Lung (tissue), 12 donors: ENCODE data around the gene ZCCHC9. TPM values are rescaled to one million over a fixed set of nuclear protein-coding genes. Genes with fewer than 3 reads are reported as not detected.
"Not testable (repeated sequence)": the region's sequence is repeated elsewhere in the genome, so short reads cannot be mapped to it uniquely, and the experiment has no call there.

ENCODE experiments used
- ATAC-seq: fragments of 200-7000 bp; cut with Tn5 transposase; one replicate; pipeline ENCODE4 v1.9.1; 2020; ENCODE audit warnings: moderate number of reproducible peaks; ENCODE audit not compliant: insufficient read depth, low FRiP score
- DNase-seq, 3 donors: peaks; one replicate each; pipeline ENCODE4 v3.0.0-alpha.2; 2013 to 2017
- H3K27ac ChIP-seq, 2 donors: one replicate each; pipeline ENCODE4 v1.5.1; 2013; ENCODE audit warnings: mild to moderate bottlenecking in 2 of 2, moderate library complexity in 2 of 2, control low read depth in 1 of 2, inconsistent platforms in 1 of 2, low read depth in 1 of 2, low read length in 1 of 2
- H3K27me3 ChIP-seq, 3 donors: one replicate each; pipeline ENCODE4 v1.5.1; 2013; ENCODE audit warnings: low read length in 2 of 3; ENCODE audit not compliant: control insufficient read depth in 3 of 3, insufficient read depth in 3 of 3
- H3K36me3 ChIP-seq, 4 donors: one replicate each; pipeline ENCODE4 v1.5.1; 2013; ENCODE audit warnings: low read length in 4 of 4, mild to moderate bottlenecking in 1 of 4, moderate library complexity in 1 of 4; ENCODE audit not compliant: control insufficient read depth in 4 of 4, insufficient read depth in 4 of 4
- H3K4me1 ChIP-seq, 5 donors: one replicate each; pipeline ENCODE4 v1.5.1; 2013; ENCODE audit warnings: low read length in 5 of 5, mild to moderate bottlenecking in 2 of 5, moderate library complexity in 1 of 5; ENCODE audit not compliant: control insufficient read depth in 5 of 5, insufficient read depth in 5 of 5
- H3K4me3 ChIP-seq: one replicate; pipeline ENCODE4 v1.5.1; 2013; ENCODE audit warnings: mild to moderate bottlenecking, control low read depth, moderate library complexity
- H3K9ac ChIP-seq, 2 donors: one replicate each; pipeline ENCODE4 v1.5.1; 2013; ENCODE audit warnings: low read length in 2 of 2, control low read depth in 1 of 2; ENCODE audit not compliant: insufficient read depth in 1 of 2
- H3K9me3 ChIP-seq, 4 donors: one replicate each; pipeline ENCODE4 v1.5.1; 2013; ENCODE audit warnings: low read length in 3 of 4, mild to moderate bottlenecking in 1 of 4, moderate library complexity in 1 of 4; ENCODE audit not compliant: control insufficient read depth in 4 of 4, insufficient read depth in 3 of 4
- WGBS, 2 donors: extraction: QIAGEN DNeasy Blood & Tissue Kit; methylation state at CpG; one replicate each; pipeline ENCODE4 v1.1.7; 2013; 5-methylcytosine and 5-hydroxymethylcytosine counted together
- polyA plus RNA-seq, 2 donors: library from polyadenylated mRNA; stranded (reverse); fragments of 200-250 nt; gene quantifications; one replicate each; pipeline ENCODE4 v1.2.1, GENCODE V29; 2013
- total RNA-seq, 2 donors: library from RNA; depleted of rRNA in 1 of 2; stranded (reverse); fragments of >200 nt in 1 of 2; gene quantifications; one replicate each; pipeline ENCODE4 v1.2.1, GENCODE V29; 2014 to 2021
- TF ChIP-seq, protein P1 (sequence below): IDR thresholded peaks from 2 replicates; pipeline ENCODE4 v1.5.1; 2012; ENCODE audit warnings: mild to moderate bottlenecking; ENCODE audit errors: control extremely low read depth, extremely low read depth
- donor health status: control.
- donor health status: control.
- donor health status: Bipolar disorder and iron deficiency.
- donor health status: healthy.
- donor health status: DM: yes; HTN: yes; CAD: no.

ZCCHC9 gene
- total and polyA plus RNA-seq, 4 donors, result 18.0 to 25.8 (median 23.2) TPM

DNA sequence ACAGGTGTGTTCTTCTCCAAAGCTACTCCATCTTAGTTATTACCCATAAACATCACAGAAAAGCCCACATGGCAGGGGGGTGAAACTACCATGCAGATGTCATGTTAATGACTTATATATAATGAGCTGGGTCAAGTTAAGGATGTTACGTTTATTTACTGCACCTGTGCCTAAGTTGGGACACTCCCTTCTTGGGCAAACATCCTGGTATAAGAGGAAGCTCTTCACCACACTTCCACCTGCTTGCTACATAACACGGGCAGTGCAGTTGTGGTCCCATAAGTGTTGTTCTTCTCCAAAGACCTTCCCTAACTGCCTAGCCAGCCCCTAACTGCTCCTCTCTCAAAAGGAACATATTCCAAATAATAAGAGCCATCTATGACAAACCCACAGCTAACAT is 9.3 kb upstream of the ZCCHC9 start:
- H3K4me3 ChIP-seq, result no peak overlapping the region
- TF ChIP-seq, protein P1, sequence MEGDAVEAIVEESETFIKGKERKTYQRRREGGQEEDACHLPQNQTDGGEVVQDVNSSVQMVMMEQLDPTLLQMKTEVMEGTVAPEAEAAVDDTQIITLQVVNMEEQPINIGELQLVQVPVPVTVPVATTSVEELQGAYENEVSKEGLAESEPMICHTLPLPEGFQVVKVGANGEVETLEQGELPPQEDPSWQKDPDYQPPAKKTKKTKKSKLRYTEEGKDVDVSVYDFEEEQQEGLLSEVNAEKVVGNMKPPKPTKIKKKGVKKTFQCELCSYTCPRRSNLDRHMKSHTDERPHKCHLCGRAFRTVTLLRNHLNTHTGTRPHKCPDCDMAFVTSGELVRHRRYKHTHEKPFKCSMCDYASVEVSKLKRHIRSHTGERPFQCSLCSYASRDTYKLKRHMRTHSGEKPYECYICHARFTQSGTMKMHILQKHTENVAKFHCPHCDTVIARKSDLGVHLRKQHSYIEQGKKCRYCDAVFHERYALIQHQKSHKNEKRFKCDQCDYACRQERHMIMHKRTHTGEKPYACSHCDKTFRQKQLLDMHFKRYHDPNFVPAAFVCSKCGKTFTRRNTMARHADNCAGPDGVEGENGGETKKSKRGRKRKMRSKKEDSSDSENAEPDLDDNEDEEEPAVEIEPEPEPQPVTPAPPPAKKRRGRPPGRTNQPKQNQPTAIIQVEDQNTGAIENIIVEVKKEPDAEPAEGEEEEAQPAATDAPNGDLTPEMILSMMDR, result no peak
- peaks cover 2 to 11% (median 6%) of the 10 kb centered on the region in 4 donors for H3K9me3 ChIP-seq
- ATAC-seq, result no peak
- H3K27ac ChIP-seq, result no peak overlapping the region
- DNase-seq, result no peak
- no peaks in the 10 kb centered on the region for H3K4me1 ChIP-seq
- no peak overlapping the region for H3K9ac ChIP-seq
- H3K27me3 ChIP-seq, result no peaks in the 10 kb centered on the region
- WGBS, 2 donors, result 42 to 68% methylated on average over 2 of the region's 2 CpGs
- peaks cover 0 to 14% (median 5%) of the 10 kb centered on the region in 4 donors for H3K36me3 ChIP-seq

GRCh38 chr5:81294021-81294420 is 7.4 kb upstream of the ZCCHC9 start:
- not testable (repeated sequence) for H3K4me1 ChIP-seq, H3K9ac ChIP-seq, H3K27me3 ChIP-seq, H3K27ac ChIP-seq, ATAC-seq, H3K4me3 ChIP-seq, DNase-seq
- WGBS, 2 donors, result 90 to 99% methylated on average over 5 of the region's 5 CpGs
- Histone ChIP-seq H3K36me3 (peaks cover 0 to 14% (median 8%) of the 10 kb centered on the region in 4 donors), H3K9me3 (peaks cover 2 to 11% (median 6%) of the 10 kb centered on the region in 4 donors)

GRCh38 chr5:81297531-81297930 is 3.9 kb upstream of the ZCCHC9 start:
- ATAC-seq, result no peak
- 63 to 84% methylated on average over 4 of the region's 4 CpGs for WGBS, 2 donors
- H3K9me3 ChIP-seq, result peaks cover 0 to 7% (median 0%) of the 10 kb centered on the region in 4 donors

GRCh38 chr5:81300921-81301270 is 491 bp upstream of the ZCCHC9 start:
- no peaks in the 10 kb centered on the region for H3K27me3 ChIP-seq
- peak overlapping the region; percentile 90 to 92 for H3K9ac ChIP-seq
- peak overlapping the region; percentile 87 for H3K4me3 ChIP-seq
- H3K27ac ChIP-seq, result peak overlapping the region; percentile 92 to 97
- peaks cover 3 to 24% (median 7%) of the 10 kb centered on the region in 5 donors for H3K4me1 ChIP-seq
- no peaks in the 10 kb centered on the region for H3K9me3 ChIP-seq
- no peak for ATAC-seq
- TF ChIP-seq, protein P1, result no peak
- H3K36me3 ChIP-seq, result peaks cover 0 to 10% (median 2%) of the 10 kb centered on the region in 4 donors
- DNase-seq, result no peak
- WGBS, 2 donors, result 0% methylated on average over 2 of the region's 2 CpGs

More at GRCh38 chr5:81297531-81297930, 3.9 kb upstream of the ZCCHC9 start:
- no peak for DNase-seq
- TF ChIP-seq, protein P1, result no peak
- peaks cover 3 to 21% (median 6%) of the 10 kb centered on the region in 5 donors for H3K4me1 ChIP-seq
- H3K4me3 ChIP-seq, result no peak overlapping the region
- H3K9ac ChIP-seq, result no peak overlapping the region
- no peak overlapping the region for H3K27ac ChIP-seq
- peaks cover 0 to 13% (median 5%) of the 10 kb centered on the region in 4 donors for H3K36me3 ChIP-seq
- H3K27me3 ChIP-seq, result no peaks in the 10 kb centered on the region
